GM19397 (cell line): ENCODE measurements around the gene PCDHGA3.
A peak's percentile ranks its signal among the peaks of the same experiment; 100 is the strongest.
"Not testable (repeated sequence)": the region's sequence is repeated elsewhere in the genome, so short reads cannot be mapped to it uniquely, and the experiment has no call there.

ENCODE experiments used
- ATAC-seq: cut with Tn5 transposase; IDR thresholded peaks from one replicate; pipeline ENCODE4 v1.9.1; 2021; ENCODE audit warnings: mild to moderate bottlenecking, moderate library complexity; ENCODE audit not compliant: unreplicated experiment

Gene PCDHGA3

GRCh38 chr5:141343242-141343952, at the start of gene PCDHGA3:
TSS of gene PCDHGA3 (plus strand) at chr5:141343829. CDS start at chr5:141344034, 205 bp downstream.
- no peak for ATAC-seq

GRCh38 chr5:141298376-141298775, 45.3 kb upstream of the PCDHGA3 start:
- ATAC-seq, result no peak

- ATAC-seq, result no peak
These were observed 39.9 kb upstream of the PCDHGA3 start, which contains the start of gene SLC25A2 for GRCh38 chr5:141303756-141304155. TSS of gene SLC25A2 (minus strand) at chr5:141304049. CDS start at chr5:141303865, 184 bp downstream.

GRCh38 chr5:141306630-141307029, 37.0 kb upstream of the PCDHGA3 start:
- no peak for ATAC-seq

GRCh38 chr5:141313711-141314110, 29.9 kb upstream of the PCDHGA3 start:
- ATAC-seq, result no peak

GRCh38 chr5:141316963-141317362, 26.7 kb upstream of the PCDHGA3 start:
- ATAC-seq, result not testable (repeated sequence)

GRCh38 chr5:141319202-141319601, 24.4 kb upstream of the PCDHGA3 start:
- no peak for ATAC-seq

GRCh38 chr5:141319699-141320098, 23.9 kb upstream of the PCDHGA3 start:
- ATAC-seq, result no peak

- peak; percentile 98 for ATAC-seq
These were observed 23.1 kb upstream of the PCDHGA3 start, which contains the start of gene TAF7 for GRCh38 chr5:141320225-141321169. TSS of gene TAF7 (minus strand) at chr5:141320784. CDS start at chr5:141320044, 740 bp downstream.

- ATAC-seq, result no peak
These were observed 21.4 kb upstream of the PCDHGA3 start for GRCh38 chr5:141322261-141322660.

GRCh38 chr5:141326088-141326854, 17.4 kb upstream of the PCDHGA3 start:
- ATAC-seq, result peak; percentile 81

- no peak for ATAC-seq
These were observed 15.4 kb upstream of the PCDHGA3 start for GRCh38 chr5:141328231-141328630.

GRCh38 chr5:141330299-141331080, 13.1 kb upstream of the PCDHGA3 start, which contains the start of gene PCDHGA1:
TSS of gene PCDHGA1 (plus strand) at chr5:141330514.
- no peak for ATAC-seq

- ATAC-seq, result not testable (repeated sequence)
These were observed 11.1 kb upstream of the PCDHGA3 start for GRCh38 chr5:141332571-141332970.

- no peak for ATAC-seq
These were observed 4.9 kb upstream of the PCDHGA3 start, which contains the start of gene PCDHGA2 for GRCh38 chr5:141338538-141339306. TSS of gene PCDHGA2 (plus strand) at chr5:141338760.

- ATAC-seq, result not testable (repeated sequence)
These were observed 2.8 kb upstream of the PCDHGA3 start for GRCh38 chr5:141340781-141341354.

GRCh38 chr5:141342773-141343172, 856 bp upstream of the PCDHGA3 start:
- ATAC-seq, result no peak

- ATAC-seq, result no peak
These were observed 379 bp downstream of the PCDHGA3 start for GRCh38 chr5:141343953-141344463.
